Heart right ventricle (tissue), 16 donors: ENCODE measurements around the gene PCDHA13. TPM values are rescaled to one million over a fixed set of nuclear protein-coding genes. Genes with fewer than 3 reads are reported as not detected.
A peak's percentile ranks its signal among the peaks of the same experiment; 100 is the strongest.
"Not testable (repeated sequence)": the region's sequence is repeated elsewhere in the genome, so short reads cannot be mapped to it uniquely, and the experiment has no call there.

ENCODE experiments used
- ATAC-seq, 8 donors: fragments of 200-7000 bp; cut with Tn5 transposase; one replicate each; pipeline ENCODE4 v1.9.1; 2020; ENCODE audit warnings: mild to moderate bottlenecking in 8 of 8, moderate library complexity in 8 of 8, moderate number of reproducible peaks in 1 of 8
- DNase-seq, 2 donors: peaks; one replicate each; pipeline ENCODE4 v3.0.0-alpha.2; 2020
- H3K27ac ChIP-seq, 10 donors: fragments of 200-600 bp; sonication (generic) in 2 of 10; one replicate each; pipeline versions ENCODE4 v1.5.0 to v1.8.0; 2020 to 2022; ENCODE audit warnings: mild to moderate bottlenecking in 3 of 10
- H3K27me3 ChIP-seq, 7 donors: fragments of 200-600 bp; one replicate each; pipeline ENCODE4 v1.8.0; 2021 to 2022; ENCODE audit warnings: mild to moderate bottlenecking in 2 of 7
- H3K36me3 ChIP-seq, 9 donors: fragments of 200-600 bp; sonication (generic) in 1 of 9; one replicate each; pipeline versions ENCODE4 v1.5.0 to v1.8.0; 2020 to 2022; ENCODE audit warnings: mild to moderate bottlenecking in 2 of 9
- H3K4me1 ChIP-seq, 9 donors: fragments of 200-600 bp; sonication (generic) in 1 of 9; one replicate each; pipeline versions ENCODE4 v1.5.0 to v1.8.0; 2020 to 2022; ENCODE audit warnings: mild to moderate bottlenecking in 4 of 9
- H3K4me3 ChIP-seq, 10 donors: fragments of 200-600 bp; sonication (generic) in 2 of 10; one replicate each; pipeline versions ENCODE4 v1.5.0 to v1.8.0; 2020 to 2022; ENCODE audit warnings: mild to moderate bottlenecking in 7 of 10, moderate library complexity in 2 of 10
- H3K9me3 ChIP-seq, 11 donors: fragments of 200-600 bp in 10 of 11; sonication (generic) in 2 of 11; one replicate each; pipeline versions ENCODE4 v1.5.0 to v1.8.0; 2013 to 2022; ENCODE audit warnings: mild to moderate bottlenecking in 2 of 11, control low read depth in 1 of 11, moderate library complexity in 1 of 11
- CTCF ChIP-seq, 9 donors: fragments of 200-600 bp; sonication (generic) in 2 of 9; IDR thresholded peaks; one replicate each; pipeline versions ENCODE4 v1.5.0 to v1.8.0; 2021 to 2022; ENCODE audit warnings: antibody characterized with exemption in 9 of 9, mild to moderate bottlenecking in 5 of 9, moderate library complexity in 1 of 9
- WGBS, 2 donors: extraction: QIAGEN DNeasy Blood & Tissue Kit; methylation state at CpG; one replicate each; pipeline ENCODE4 v1.1.7; 2013; ENCODE audit warnings: inconsistent platforms in 1 of 2; 5-methylcytosine and 5-hydroxymethylcytosine counted together
- intact Hi-C, 10 donors: fragments of 100-400 bp; cut with DNase I; formaldehyde crosslinking; loops; one replicate each; pipeline versions ENCODE4 v1.11.1 to v1.14.2; 2022
- polyA plus RNA-seq, 2 donors: library from polyadenylated mRNA; stranded (reverse); fragments of 200-250 nt; gene quantifications; one replicate each; pipeline ENCODE4 v1.2.3, GENCODE V29; 2013
- total RNA-seq, 10 donors: library from RNA; stranded (reverse); fragmentation: NEBNext Ultra II Directional in 3 of 10; extraction: Animal tissue kit (Norgen Biotek cat#: 25700) in 3 of 10; gene quantifications; one replicate each; pipeline versions ENCODE4 v1.2.1 to v1.2.4, GENCODE V29; 2021 to 2023
- donor health status: Arrhythmogenic right ventricular cardiomyopathy.
- donor health status: ischemic (EF 13 %, LVEDD 7.1; RV severe dilation, severe dysfunction).
- donor health status: healthy with polysubstance abuse.
- donor health status: DM: no; HTN: yes; CAD: no.
- donor health status: DM: no; HTN: no; CAD: no.
- donor health status: ischemic (EF 25% LVEDD 6.9; RV normal size, moderate dysfunction).
- donor health status: ischemic (EF 25% LVEDD 5.7; RV mildly dilated, moderate dysfunction).
- donor health status: healthy.
- donor health status: DM: yes; HTN: yes; CAD: no.
- donor health status: Ischemic cardiomyopathy.
- donor health status: ischemic (EF 35%, LVEDD 5.7; RV mildly dilated, moderate dysfunction).
- donor health status: nonischemic (EF 11% LVEDD 7.7; RV severe dilation, severe dysfunction).
- donor health status: DM: yes; HTN: yes; CAD: no.
- donor health status: PGD.
- donor health status: ischemic (EF 29% LVEDD 5.4; RV normal size, mild dysfunction).
- donor health status: nonischemic (EF 23%, LVEDD 6.1; RV moderate dilation, normal function).

Gene PCDHA13
- total and polyA plus RNA-seq, 12 donors = not detected

GRCh38 chr5:140840978-140841962 lies 40.7 kb upstream of the PCDHA13 start, which contains the start of gene PCDHA8:
TSS of gene PCDHA8 (plus strand) at chr5:140841187. CDS start at chr5:140841322, 135 bp downstream.
- ATAC-seq (no peak), DNase-seq (no peak)
- peak in 3 of 9 donors; percentile 3 to 20 (median 14) for TF ChIP-seq CTCF (IDR thresholded peaks at IDR 0.05)
- Histone ChIP-seq H3K36me3 (no peaks in the 10 kb centered on the region), H3K4me3 (no peak within 1 kb of the TSS), H3K4me1 (no peaks in the 10 kb centered on the region), H3K27me3 (peaks cover 0 to 92% (median 36%) of the 10 kb centered on the region in 7 donors), H3K27ac (no peak within 1 kb of the TSS), H3K9me3 (peaks cover 0 to 57% (median 8%) of the 10 kb centered on the region in 11 donors)
- intact Hi-C loops = no loop called here
- 16 to 21% methylated on average over 42 to 47 of the region's 47 CpGs for WGBS, 2 donors

- Histone ChIP-seq H3K4me3 (no peak overlapping the region), H3K27me3 (peaks cover 0 to 94% (median 44%) of the 10 kb centered on the region in 7 donors), H3K36me3 (no peaks in the 10 kb centered on the region), H3K4me1 (no peaks in the 10 kb centered on the region), H3K27ac (no peak overlapping the region), H3K9me3 (peaks cover 0 to 56% (median 8%) of the 10 kb centered on the region in 11 donors)
- no peak for DNase-seq
- intact Hi-C loops = no loop called here
- WGBS, 2 donors = 33 to 43% methylated on average over 56 to 87 of the region's 87 CpGs
- no peak for TF ChIP-seq CTCF (IDR thresholded peaks at IDR 0.05)
- ATAC-seq = no peak
Measured at GRCh38 chr5:140842798-140843733, 38.9 kb upstream of the PCDHA13 start.

- intact Hi-C loops, H3K4me1 ChIP-seq, H3K4me3 ChIP-seq, DNase-seq, H3K36me3 ChIP-seq, H3K27ac ChIP-seq, ATAC-seq: not testable (repeated sequence)
- H3K27me3 ChIP-seq = peaks cover 0 to 87% (median 49%) of the 10 kb centered on the region in 7 donors
- peaks cover 0 to 56% (median 5%) of the 10 kb centered on the region in 11 donors for H3K9me3 ChIP-seq
- WGBS, 2 donors = 12 to 14% methylated on average over 35 to 46 of the region's 48 CpGs
Measured at GRCh38 chr5:140848139-140849102, 33.5 kb upstream of the PCDHA13 start, which contains the start of gene PCDHA9. TSS of gene PCDHA9 (plus strand) at chr5:140848382. CDS start at chr5:140848496, 114 bp downstream.

GRCh38 chr5:140849831-140850634 lies 31.9 kb upstream of the PCDHA13 start:
- Histone ChIP-seq H3K27me3 (peaks cover 0 to 89% (median 49%) of the 10 kb centered on the region in 7 donors), H3K9me3 (peaks cover 0 to 44% (median 5%) of the 10 kb centered on the region in 11 donors)
- DNase-seq, intact Hi-C loops, H3K36me3 ChIP-seq, H3K4me1 ChIP-seq, ATAC-seq, H3K27ac ChIP-seq, H3K4me3 ChIP-seq: not testable (repeated sequence)
- WGBS, 2 donors = 33 to 39% methylated on average over 52 to 101 of the region's 101 CpGs
